GM12878 (cell line): ENCODE results near the gene QSOX2.

Source experiments
- CTCF ChIP-seq, 3 experiments: IDR thresholded peaks in 2 of 3; conservative IDR thresholded peaks in 1 of 3; 2 replicates each; pipeline ENCODE4 v1.5.1; 2011; ENCODE audit warnings: low read depth in 3 of 3, low read length in 3 of 3, mild to moderate bottlenecking in 3 of 3, control low read depth in 2 of 3, moderate library complexity in 2 of 3, inconsistent platforms in 1 of 3, mixed read lengths in 1 of 3; ENCODE audit not compliant: control insufficient read depth in 2 of 3, insufficient read depth in 1 of 3; ENCODE audit errors: extremely low read depth in 1 of 3
- IKZF2 ChIP-seq, 2 experiments: fragments of 450-650 bp; IDR thresholded peaks; 2 replicates each; pipeline ENCODE4 v1.6.1; 2017; ENCODE audit warnings: mild to moderate bottlenecking in 2 of 2, moderate library complexity in 2 of 2
- KDM1A ChIP-seq: fragments of 200-600 bp; sonication (generic); IDR thresholded peaks from 2 replicates; pipeline ENCODE4 v1.6.1; 2016; ENCODE audit warnings: borderline replicate concordance
- NFIC ChIP-seq: IDR thresholded peaks from 2 replicates; pipeline ENCODE4 v1.6.1; 2012; ENCODE audit warnings: low read depth, mild to moderate bottlenecking, inconsistent platforms, low read length, moderate library complexity
- NFYB ChIP-seq: IDR thresholded peaks from 2 replicates; pipeline ENCODE4 v1.6.1; 2011; ENCODE audit warnings: low read depth, mild to moderate bottlenecking, low read length, improper control_type of control experiment, moderate library complexity; ENCODE audit not compliant: insufficient read depth

GRCh38 chr9:136277746-136278145 is 32.1 kb upstream of the QSOX2 start:
- no peak for TF ChIP-seq CTCF (IDR thresholded peaks at IDR 0.05 in 2 of 3, conservative IDR thresholded peaks at IDR 0.05 in 1 of 3; ENCODE audit: control insufficient read depth in 2 of 3, extremely low read depth in 1 of 3, insufficient read depth in 1 of 3, low read depth in 3 of 3, low read length in 3 of 3)
- TF ChIP-seq NFIC = no peak
- no peak for TF ChIP-seq NFYB
- no peak for TF ChIP-seq IKZF2 (IDR thresholded peaks at IDR 0.05)
- no peak for TF ChIP-seq KDM1A
